SIG-M5 treated with dmso at 0.1 percent for 504 hours (cell line): ENCODE measurements around the gene SLC22A2.
"Not testable (repeated sequence)": the region's sequence is repeated elsewhere in the genome, so short reads cannot be mapped to it uniquely, and the experiment has no call there.

ENCODE experiments used
- DNase-seq: peaks from one replicate; lab custom pipeline; 2025; ENCODE audit not compliant: unreplicated experiment; lab: John Stamatoyannopoulos, UW

Gene SLC22A2

DNA sequence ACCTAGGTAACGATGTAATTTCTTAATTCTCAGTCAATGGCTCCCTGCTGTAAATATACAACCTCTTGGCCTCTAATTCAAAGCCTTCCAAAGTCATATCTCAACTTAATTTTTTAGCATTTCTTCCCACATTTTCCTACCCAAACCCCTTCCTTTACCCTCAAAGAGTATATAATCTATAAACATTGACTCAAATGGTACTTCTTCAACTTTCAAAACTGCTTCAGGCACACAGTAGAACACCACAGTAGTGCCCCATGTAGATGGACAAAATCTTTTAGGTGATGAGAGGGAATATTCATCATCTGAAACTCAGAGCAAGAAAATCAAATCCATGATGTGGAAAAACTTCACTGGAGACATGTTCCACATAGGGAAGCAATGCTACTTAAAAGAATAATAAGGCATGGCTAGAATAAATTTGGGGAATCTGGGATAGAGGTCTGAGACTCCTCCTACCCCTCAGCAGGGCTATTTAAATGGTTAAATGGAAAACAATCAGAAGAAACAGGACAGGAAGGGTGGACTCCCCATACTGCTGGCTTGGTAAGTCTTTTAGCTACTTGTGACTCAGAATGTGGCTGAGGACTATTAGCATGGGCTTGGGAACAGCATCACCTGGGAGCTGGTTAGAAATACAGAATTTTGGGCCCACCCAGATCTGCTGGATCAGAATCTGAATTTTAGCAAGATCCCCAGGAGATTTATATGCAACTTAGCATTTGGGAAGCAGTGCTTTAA is 6.4 kb downstream of the SLC22A2 start:
- DNase-seq = no peak

DNA sequence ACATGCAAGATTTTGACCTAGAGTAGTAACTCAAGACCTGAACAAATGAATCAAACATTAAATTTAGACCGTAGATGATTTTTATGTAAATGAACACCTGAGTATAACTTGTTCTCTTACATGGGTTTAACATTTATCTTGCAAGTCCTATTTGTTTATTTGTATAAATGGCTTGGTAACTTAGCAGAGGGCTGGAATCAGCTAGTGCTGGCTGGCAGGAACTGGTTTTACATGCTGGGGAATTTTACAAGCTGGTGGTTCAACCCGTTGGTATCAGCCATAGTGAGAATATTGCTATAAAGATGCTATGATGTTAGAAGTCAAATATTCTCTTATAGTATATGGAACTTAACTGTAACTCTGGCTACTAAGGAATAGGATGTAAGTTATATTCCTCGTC is 8.9 kb downstream of the SLC22A2 start:
- no peak for DNase-seq

DNA sequence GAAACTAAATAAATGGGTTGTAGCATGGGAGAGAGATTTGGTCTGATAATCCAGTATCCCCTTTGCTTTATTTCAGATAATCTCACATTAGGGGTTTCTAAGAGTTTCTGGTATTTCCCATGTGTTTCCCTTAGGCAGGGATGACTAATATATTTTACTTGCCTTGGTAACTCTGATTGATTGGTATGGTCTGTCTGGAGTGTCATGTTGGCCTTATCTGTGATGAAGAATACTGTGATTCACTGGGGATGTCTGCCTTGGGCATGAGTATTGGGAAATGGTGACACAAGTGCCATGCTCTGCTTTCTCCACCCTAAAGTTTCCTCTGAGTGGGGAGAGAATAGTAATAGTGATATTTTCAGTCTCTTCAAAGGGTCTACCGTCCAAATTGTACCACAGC is 10.1 kb downstream of the SLC22A2 start:
- no peak for DNase-seq

DNA sequence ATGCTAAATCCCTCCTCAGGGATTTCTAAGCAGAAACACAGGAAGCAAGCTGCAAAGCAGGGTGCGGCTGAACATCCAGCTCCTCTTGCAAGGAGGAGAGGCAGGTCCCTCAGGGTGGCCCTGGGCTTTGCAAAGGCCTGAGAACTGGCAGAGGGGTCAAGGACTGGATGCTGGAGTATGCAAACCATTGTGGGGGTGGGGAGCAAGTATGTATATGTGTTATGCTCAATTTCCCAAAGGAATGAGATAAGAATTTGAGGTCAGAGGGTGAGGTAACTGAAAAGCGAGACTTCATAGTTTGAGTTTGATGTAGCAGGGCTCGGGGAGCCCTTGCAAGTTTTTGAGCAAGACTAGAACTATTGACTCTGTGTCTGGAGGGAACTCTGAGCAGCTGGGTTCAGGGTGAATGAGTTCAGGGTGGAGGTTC is 11.2 kb downstream of the SLC22A2 start:
- no peak for DNase-seq

DNA sequence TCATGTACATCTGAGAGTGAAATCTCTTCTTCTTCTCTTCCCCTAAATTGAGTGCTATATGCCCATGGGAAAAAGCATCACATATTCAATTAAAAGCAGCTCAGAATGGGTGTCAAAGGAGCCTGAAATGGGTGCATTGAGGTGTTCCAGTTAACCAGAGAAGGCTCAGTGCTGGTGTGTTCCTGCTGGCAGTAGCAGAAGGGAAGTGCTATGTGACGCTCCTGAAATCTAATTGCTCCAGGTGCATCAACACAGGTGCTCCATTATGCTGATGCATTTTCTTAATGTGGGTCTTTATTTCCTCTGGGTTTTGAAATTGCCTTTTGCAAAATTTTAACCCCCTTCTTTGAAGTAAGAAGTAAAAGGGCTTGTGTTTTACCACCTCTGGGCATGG is 17.9 kb downstream of the SLC22A2 start:
- no peak for DNase-seq

DNA sequence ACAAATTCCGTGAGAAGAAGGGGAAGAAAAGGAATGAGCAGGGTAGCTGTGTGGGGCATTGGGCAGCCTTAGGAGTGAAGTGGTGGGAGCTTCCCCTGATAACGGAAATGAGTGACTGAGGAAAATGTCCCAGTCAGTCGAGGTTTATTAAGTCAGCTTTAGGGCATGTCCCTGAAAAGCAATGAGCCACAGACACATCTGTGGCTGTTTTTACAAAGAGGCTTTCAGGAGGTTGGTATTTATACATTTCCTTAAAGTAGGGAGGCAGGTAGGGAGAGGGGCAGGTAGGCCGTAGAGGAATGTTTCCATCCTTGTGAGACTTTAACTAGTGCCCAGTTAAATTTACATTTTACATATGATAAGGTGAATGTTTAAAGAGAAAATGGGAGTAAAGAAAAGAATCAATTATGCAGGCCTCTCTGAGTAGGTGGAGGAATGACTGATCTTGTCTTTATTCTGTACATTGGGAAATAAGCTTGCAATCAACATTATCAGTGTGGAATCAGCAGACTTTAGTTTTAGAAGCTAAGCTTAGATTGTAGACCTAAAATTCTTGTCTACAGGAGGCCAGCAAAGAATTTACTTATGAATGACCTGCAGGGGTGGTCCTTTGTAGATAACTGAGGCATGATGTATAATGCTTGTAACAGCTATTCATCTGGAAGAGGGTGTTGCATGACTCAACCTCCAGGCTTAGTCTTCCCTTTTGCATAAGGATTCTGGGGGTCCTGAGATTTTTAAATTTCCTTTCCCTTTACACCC is 18.5 kb downstream of the SLC22A2 start:
- DNase-seq = no peak

DNA sequence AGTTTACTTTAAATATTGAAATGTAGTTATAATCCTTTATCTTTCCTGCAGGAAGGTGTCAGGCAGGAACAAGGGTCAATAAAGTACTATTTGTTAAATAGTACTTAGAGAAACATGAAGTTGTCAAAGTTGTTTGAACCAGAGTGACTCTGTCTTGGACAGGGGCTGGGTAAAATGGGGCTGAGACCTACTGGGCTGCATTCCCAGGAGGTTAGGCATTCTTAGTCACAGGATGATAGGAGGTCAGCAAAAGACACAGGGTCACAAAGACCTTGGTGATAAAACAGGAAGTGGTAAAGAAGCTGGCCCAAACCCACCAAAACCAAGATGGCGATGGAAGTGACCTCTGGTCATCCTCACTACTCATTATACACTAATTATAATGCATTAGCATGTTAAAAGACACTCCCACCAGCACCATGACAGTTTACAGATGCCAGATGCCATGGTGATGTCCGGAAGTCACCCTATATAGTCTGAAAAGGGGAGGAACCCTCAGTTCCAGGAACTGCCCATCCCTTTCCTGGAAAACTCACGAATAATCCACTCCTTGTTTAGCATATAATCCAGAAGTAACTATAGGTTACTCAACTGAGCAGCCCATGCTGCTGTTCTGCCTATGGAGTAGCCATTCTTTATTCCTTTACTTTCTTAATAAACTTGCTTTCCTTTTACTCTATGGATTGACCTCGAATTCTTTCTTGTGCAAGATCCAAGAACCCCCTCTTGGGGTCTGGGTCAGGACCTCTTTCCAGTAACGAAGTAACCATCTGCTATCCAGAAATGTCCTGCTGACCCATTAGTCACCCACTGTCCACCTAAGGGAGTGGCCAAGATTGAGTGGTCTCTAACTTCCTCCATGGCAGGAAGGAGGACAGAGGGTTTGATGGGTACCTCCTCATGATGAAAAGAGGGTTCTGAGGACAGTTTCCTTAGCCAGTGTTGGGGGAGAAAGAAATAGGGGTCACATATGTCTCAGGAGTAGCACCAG is 19.6 kb downstream of the SLC22A2 start:
- DNase-seq = no peak

DNA sequence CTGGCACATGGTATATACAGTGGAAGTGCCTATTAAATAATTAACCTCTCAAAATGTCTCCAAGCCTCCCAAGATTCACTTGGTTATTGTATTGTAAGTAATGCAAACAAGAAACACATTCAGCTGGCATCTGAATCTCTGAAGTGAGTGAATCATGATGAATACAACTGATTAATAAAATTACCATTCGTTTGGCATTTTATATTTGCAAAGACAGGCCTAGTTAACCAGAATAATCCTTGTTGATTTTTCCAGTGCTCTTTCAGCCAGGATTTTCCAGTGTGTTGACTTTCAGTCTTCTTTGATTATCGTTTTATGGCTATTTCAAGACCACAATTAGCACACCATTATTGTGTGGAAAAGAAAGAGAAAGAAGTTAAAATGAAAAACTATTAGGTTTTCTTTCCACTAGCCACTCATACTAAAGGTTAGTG is 20.3 kb downstream of the SLC22A2 start:
- DNase-seq = no peak

DNA sequence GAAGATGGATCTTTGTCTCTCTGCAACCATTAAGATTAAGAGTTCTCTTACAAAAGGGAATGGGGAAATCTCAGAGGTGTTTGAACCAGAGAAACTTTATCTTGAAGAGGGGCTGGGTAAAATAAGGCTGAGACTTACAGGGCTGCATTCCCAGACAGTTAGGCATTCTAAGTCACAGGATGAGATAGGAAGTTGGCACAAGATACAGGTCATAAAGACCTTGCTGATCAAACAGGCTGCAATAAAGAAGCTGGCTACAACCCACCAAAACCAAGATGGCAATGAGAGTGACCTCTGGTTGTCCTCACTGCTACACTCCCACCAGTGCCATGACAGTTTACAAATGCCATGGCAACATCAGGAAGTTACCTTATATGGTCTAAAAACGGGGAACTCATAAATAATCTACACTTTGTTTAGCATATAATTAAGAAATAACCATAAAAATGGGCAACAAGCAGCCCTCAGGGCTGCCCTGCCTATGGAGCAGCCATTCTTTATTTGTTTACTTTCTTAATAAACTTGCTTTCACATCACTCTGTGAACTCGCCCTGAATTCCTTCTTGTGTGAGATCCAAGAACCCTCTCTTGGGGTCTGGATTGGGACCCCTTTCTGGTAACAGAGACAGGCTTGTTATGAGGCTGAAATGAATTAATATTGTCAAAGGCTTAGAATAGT is 20.9 kb downstream of the SLC22A2 start:
- DNase-seq = not testable (repeated sequence)

DNA sequence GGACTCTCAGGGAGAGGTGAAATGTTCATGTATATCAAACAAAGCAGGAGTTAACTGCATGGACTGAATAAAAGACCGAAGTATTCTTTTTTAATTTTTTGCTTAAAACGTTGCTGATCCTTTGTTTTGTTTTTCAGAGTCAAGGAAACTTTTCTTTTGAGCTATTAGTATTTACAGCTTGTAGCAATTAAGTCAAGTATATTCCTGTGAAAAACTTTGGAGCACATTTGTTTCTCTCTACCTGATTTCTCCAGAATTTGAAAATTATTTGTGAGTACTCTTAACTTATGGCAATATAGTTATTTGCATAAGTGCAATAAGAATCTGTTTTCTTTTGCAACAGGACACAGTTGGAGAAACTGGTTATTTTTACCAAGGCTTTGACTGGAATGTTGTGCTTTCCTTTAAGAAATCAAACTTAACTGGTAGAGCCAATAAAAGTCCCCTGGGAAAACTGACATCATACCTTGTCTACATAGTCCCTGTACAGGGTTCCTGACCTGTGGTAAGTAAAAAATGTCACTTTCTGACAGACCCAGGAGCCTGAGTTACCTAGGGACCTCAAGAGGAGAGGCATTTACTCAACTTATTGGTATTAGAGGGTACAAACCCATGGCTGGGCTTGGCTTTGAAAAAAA is 22.3 kb downstream of the SLC22A2 start:
- DNase-seq = not testable (repeated sequence)

DNA sequence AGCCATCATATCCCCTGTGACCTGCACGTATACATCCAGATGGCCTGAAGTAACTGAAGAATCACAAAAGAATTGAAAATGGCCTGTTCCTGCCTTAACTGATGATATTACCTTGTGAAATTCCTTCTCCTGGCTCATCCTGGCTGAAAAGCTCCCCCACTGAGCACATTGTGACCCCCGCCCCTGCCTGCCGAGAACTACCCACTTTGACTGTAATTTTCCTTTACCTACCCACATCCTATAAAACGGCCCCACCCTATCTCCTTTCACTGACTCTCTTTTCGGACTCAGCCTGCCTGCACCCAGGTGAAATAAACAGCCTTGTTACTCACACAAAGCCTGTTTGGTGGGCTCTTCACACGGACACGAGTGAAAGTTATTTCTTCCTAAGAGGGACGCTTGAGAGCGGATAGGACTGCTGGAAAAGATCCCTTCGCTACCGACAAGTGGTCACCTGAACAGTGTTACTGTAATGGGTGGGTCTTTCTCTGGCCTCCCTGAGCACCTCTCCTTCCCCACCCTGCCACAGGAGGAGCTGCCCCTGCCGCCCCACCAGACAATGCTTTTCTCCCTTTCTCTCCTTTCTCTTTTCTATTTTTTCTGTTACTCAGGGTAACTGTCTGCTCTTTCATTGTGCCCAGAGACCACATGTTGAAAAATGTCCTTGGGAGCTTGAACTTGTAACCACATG is 24.5 kb downstream of the SLC22A2 start:
- not testable (repeated sequence) for DNase-seq

DNA sequence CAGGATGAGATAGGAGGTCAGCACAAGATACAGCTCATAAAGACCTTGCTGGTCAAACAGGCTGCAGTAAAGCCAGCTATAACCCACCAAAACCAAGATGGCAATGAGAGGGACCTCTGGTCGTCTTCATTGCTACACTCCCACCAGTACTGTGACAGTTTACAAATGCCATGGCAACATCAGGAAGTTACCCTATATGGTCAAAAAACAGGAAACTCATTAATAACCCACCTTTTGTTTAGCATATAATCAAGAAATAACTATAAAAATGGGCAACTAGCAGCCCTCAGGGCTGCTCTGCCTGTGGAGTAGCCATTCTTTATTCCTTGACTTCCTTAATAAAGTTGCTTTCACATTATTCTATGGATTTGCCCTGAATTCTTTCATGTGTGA is 30.9 kb downstream of the SLC22A2 start:
- no peak for DNase-seq

DNA sequence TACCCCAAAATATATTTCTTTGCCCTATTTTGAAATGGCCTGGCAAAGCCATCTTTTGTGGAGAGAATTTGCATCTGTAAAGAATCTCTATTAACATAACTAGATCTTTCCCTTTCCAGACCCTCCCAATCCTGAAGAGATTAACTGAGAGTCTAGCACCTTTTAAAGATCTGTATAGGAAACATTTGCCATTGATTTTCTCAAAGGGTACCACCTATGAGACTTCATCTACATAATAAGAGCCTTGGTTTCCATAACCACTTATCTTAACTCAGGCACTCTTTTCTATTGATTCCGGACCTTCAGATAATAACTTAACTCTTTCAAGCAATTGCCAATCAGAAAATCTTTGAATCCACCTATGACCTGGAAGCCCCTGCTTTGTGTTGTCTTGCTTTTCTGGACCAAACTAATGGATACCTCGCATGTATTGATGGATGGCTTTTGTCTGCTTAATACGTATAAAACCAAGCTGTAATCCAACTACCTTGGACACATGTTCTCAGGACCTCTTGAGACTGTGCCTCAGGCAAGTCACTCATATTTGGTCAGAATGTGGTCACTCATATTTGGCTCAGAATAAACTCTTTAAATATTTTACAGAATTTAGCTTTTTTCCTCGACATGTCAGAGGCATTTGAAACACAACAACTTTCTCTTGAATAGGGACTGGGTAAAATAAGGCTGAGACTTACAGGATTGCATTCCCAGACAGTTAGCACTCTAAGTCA is 31.4 kb downstream of the SLC22A2 start:
- DNase-seq = no peak

DNA sequence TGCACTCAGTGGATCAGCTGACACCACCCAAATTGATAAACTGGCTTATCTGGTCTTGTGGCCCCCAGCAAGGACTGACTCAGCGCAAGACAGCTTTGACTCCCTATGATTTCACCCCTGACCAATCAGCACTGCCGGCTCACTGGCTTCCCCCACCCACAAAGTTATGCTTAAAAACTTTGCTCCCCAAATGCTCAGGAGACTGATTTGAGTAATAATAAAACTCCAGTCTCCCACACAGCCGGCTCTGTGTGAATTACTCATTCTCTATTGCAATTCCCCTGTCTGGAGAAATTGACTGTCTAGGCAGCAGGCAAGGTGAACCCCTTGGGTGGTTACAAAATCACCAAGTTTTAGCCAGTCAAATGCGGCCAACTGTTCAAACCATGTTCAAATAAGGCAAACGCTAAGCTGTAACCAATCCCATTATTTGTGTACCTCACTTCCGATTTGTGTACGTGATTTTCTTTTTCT is 32.5 kb downstream of the SLC22A2 start:
- no peak for DNase-seq

DNA sequence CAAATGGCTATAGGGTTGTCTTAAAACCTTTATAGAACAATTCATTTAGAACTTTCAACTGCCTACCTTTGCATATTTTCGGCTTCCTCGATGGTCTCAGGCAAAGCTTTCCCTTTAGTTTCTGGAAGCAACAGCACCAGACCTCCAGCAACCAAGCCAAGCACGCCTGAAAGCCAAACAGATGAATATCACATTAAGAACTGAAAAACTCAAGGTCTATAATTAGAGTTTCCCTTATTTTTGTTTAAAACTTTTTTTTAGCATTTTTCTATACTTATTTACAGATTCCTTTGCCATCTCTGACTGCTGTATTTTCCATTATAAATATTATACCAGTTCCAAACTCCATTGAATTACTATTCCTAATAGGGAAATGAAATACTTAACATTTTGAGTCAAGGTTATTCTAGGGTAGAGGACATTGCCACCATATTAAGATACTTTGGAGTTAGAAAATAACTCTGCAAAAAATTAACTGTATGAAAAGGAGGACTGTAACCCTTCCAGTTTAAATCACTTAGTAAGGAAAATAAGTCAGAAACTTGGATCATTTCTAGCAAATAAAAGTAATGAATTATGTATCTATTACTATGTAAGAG is 33.9 kb downstream of the SLC22A2 start:
- no peak for DNase-seq

DNA sequence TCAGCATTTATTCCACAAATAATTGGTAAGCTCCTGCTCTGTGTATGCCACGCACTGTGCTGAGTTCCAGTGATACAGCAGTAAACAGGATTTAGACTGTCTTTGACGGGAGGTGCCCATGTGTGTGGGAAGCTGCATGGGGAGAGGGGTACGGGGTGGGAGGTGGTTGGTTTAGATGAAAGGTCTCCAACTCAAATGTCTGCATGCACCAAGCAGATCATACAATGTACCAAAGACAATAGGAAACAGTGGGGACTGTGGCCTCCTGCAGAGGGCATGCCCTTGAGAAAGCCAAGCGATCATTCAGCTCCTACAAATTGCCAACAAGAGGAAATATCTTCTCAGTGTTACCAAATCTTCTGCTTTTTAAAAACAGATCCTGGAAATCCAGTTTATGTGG is 36.1 kb downstream of the SLC22A2 start:
- no peak for DNase-seq

DNA sequence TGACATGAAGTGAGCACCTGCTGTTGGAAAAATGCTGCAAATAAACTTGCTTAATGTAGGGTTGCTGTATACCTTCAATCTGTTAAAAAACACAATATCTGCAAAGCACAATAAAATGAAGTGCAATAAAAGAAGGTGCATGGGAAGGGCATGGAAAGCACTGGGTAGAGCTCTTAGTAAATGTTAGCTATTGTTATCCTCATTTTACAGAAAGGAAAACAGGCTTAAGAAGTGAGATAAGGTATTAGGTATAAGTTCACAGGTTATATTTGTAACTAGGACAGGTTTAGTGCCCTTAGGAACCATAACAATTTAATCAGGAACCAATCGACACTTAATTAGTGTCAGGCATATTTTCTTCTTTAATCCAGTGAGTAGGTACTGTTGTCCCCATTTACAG is 36.7 kb downstream of the SLC22A2 start:
- no peak for DNase-seq

DNA sequence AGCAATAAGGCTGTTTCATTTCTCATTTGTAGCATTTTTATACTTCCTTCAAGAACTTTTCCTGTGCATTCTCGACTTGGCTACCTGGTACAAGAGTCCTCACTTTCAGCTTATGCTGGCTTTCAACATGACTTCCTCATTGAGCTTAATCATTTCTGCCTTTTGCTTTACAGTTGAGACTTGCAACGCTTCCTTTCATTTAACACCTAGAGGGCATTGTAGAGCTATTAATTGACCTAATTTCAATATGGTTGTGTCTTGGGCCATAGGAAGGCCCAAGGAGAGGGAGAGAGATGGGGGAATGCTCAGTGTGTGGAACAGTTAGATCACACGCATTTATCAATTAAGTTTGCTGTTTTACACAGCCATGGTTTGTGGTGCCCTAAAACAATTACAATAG is 37.2 kb downstream of the SLC22A2 start:
- DNase-seq = peak; percentile 61
